HepG2 (cell line): ENCODE results near the gene CDC14B. TPM values are rescaled to one million over a fixed set of nuclear protein-coding genes. Genes with fewer than 3 reads are reported as not detected.

Experiments used
- CEBPB ChIP-seq: IDR thresholded peaks from 2 replicates; pipeline ENCODE4 v1.6.1; 2011; ENCODE audit warnings: low read depth, low read length, improper control_type of control experiment, borderline replicate concordance
- EED ChIP-seq: sonication (generic); formaldehyde crosslinking; IDR thresholded peaks from 2 replicates; pipeline ENCODE4 v1.5.0; 2020; ENCODE audit warnings: mild to moderate bottlenecking, missing genetic modification reagents
- FLYWCH1 ChIP-seq: sonication (generic); formaldehyde crosslinking; IDR thresholded peaks from 2 replicates; pipeline ENCODE4 v1.8.1; 2023; ENCODE audit warnings: mild to moderate bottlenecking, missing genetic modification reagents
- FOSL2 ChIP-seq: sonication (generic); formaldehyde crosslinking; IDR thresholded peaks from 2 replicates; pipeline ENCODE4 v1.4.0; 2020; ENCODE audit warnings: missing genetic modification reagents
- FOXO1 ChIP-seq: sonication (generic); formaldehyde crosslinking; IDR thresholded peaks from 2 replicates; pipeline ENCODE4 v1.4.0; 2020; ENCODE audit warnings: missing genetic modification reagents
- FOXP1 ChIP-seq, 2 experiments: fragments of 450-650 bp in 1 of 2; IDR thresholded peaks; 2 replicates each; pipeline ENCODE4 v1.6.1; 2017 to 2018; ENCODE audit warnings: antibody characterized with exemption in 1 of 2
- FUBP1 ChIP-seq: sonication (generic); formaldehyde crosslinking; IDR thresholded peaks from 2 replicates; pipeline ENCODE4 v1.5.1; 2020; ENCODE audit warnings: missing genetic modification reagents, mild to moderate bottlenecking, borderline replicate concordance
- GFI1 ChIP-seq: sonication (generic); formaldehyde crosslinking; IDR thresholded peaks from 2 replicates; pipeline ENCODE4 v1.5.0; 2020; ENCODE audit warnings: missing genetic modification reagents, mild to moderate bottlenecking, borderline replicate concordance
- HDAC2 ChIP-seq: sonication (generic); formaldehyde crosslinking; IDR thresholded peaks from 2 replicates; pipeline ENCODE4 v1.4.0; 2020; ENCODE audit warnings: missing genetic modification reagents
- ISL2 ChIP-seq: sonication (generic); formaldehyde crosslinking; IDR thresholded peaks from 2 replicates; pipeline ENCODE4 v1.5.0; 2020; ENCODE audit warnings: missing genetic modification reagents
- NR2F6 ChIP-seq, 2 experiments: IDR thresholded peaks; 2 replicates each; pipeline ENCODE4 v1.6.1; 2016; ENCODE audit warnings: antibody characterized with exemption in 1 of 2, mild to moderate bottlenecking in 1 of 2
- RBFOX2 ChIP-seq: fragments of 200-400 bp; formaldehyde crosslinking; IDR thresholded peaks from 2 replicates; pipeline ENCODE4 v1.6.1; 2017; ENCODE audit warnings: low read depth, mild to moderate bottlenecking, low read length
- SIX4 ChIP-seq: sonication (generic); formaldehyde crosslinking; IDR thresholded peaks from 2 replicates; pipeline ENCODE4 v1.4.0; 2020; ENCODE audit warnings: missing genetic modification reagents
- SMYD3 ChIP-seq: sonication (generic); formaldehyde crosslinking; IDR thresholded peaks from 2 replicates; pipeline ENCODE4 v1.8.1; 2023; ENCODE audit warnings: mild to moderate bottlenecking, missing genetic modification reagents
- SOX6 ChIP-seq, 2 experiments: fragments of 450-650 bp in 1 of 2; sonication (generic) in 1 of 2; formaldehyde crosslinking in 1 of 2; IDR thresholded peaks; 2 replicates each; pipeline versions ENCODE4 v1.4.0 to v1.6.1; 2017 to 2020; ENCODE audit warnings: antibody characterized with exemption in 1 of 2, mild to moderate bottlenecking in 1 of 2, missing genetic modification reagents in 1 of 2
- TBX3 ChIP-seq: fragments of 450-650 bp; IDR thresholded peaks from 2 replicates; pipeline ENCODE4 v1.6.1; 2017; ENCODE audit warnings: antibody characterized with exemption, mild to moderate bottlenecking, inconsistent platforms, borderline replicate concordance
- TEAD3 ChIP-seq: optimal IDR thresholded peaks from 2 replicates; pipeline ENCODE3; 2016; ENCODE audit warnings: borderline replicate concordance
- ZNF331 ChIP-seq: sonication (generic); formaldehyde crosslinking; IDR thresholded peaks from 2 replicates; pipeline ENCODE4 v1.4.0; 2020; ENCODE audit warnings: missing genetic modification reagents
- ZNF430 ChIP-seq: sonication (generic); formaldehyde crosslinking; IDR thresholded peaks from 2 replicates; pipeline ENCODE4 v1.9.0; 2021; ENCODE audit warnings: mild to moderate bottlenecking, missing genetic modification reagents
- ZNF598 ChIP-seq: sonication (generic); formaldehyde crosslinking; IDR thresholded peaks from 2 replicates; pipeline ENCODE4 v1.5.1; 2020; ENCODE audit warnings: mild to moderate bottlenecking, missing genetic modification reagents, borderline replicate concordance
- polyA plus RNA-seq, 8 experiments: library from polyadenylated mRNA; depleted of rRNA in 3 of 8; stranded (reverse) in 7 of 8; unstranded in 1 of 8; fragments of >200 nt; fragmentation: Illumina TruSeq in 4 of 8; extraction: Trizol in 4 of 8; gene quantifications; 2 replicates each; pipeline versions ENCODE4 v1.2.1 to v1.2.3, GENCODE V29; 2011 to 2016; ENCODE audit warnings: low read depth in 4 of 8, missing spikeins in 1 of 8, mixed read lengths in 1 of 8; ENCODE audit not compliant: insufficient read depth in 1 of 8
- total RNA-seq, 5 experiments: library from RNA; depleted of rRNA; stranded (reverse); fragments of >200 nt; fragmentation: Illumina TruSeq; extraction: Trizol; gene quantifications; 2 replicates each; pipeline ENCODE4 v1.2.3, GENCODE V29; 2016; ENCODE audit warnings: low read depth in 1 of 5
- TF ChIP-seq, protein P1 (sequence below): IDR thresholded peaks from 2 replicates; pipeline ENCODE4 v1.6.1; 2016; ENCODE audit warnings: mild to moderate bottlenecking
- TF ChIP-seq, protein P2 (sequence below): sonication (generic); formaldehyde crosslinking; IDR thresholded peaks from 2 replicates; pipeline ENCODE4 v1.4.0; 2020; ENCODE audit warnings: mild to moderate bottlenecking, missing genetic modification reagents, borderline replicate concordance

CDC14B gene
- total and polyA plus RNA-seq, 2 of the 13 experiments (the other 11 are each of a cell fraction or from before 2014, with no cell fraction given): 25.8 to 33.3 TPM

DNA sequence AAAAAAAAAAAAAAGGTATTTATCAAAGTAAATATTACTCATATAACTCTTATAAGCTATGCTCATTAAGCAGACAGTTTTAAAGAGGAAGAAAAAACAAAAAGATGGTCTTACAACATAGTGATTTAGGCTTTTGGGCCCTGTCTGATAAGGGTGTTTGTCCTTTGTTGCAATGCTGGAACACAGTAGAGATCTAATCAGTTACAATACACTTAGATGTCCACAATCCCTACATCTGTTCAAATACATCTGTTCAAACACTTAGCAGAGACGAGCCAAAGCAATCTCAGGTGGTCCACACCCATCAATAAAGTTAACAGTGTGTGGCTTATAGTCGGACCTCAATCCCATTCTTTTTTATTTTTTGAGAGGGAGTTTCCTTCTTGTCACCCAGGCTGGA, 24.5 kb upstream of the CDC14B start (continued):
- TF ChIP-seq FUBP1 (CRISPR knock-in tag): no peak
- TF ChIP-seq SMYD3: no peak
- peak; percentile 39 for TF ChIP-seq TEAD3 (CRISPR knock-in tag)
- TF ChIP-seq EED (CRISPR knock-in tag): no peak
- TF ChIP-seq NR2F6 (IDR thresholded peaks at IDR 0.05): peak; percentile 46; the same call in 1 of the 2 replicates
- 0 out of 2 replicates have a peak, but pooled peaks have one; percentile 28 for TF ChIP-seq NR2F6 (CRISPR knock-in tag; IDR thresholded peaks at IDR 0.05)
- peak; percentile 79; the same call in 1 of the 2 replicates for TF ChIP-seq TBX3
- peak; percentile 86 for TF ChIP-seq ISL2 (CRISPR knock-in tag)
- TF ChIP-seq ZNF331 (CRISPR knock-in tag): peak; percentile 40; the same call in 1 of the 2 replicates
- TF ChIP-seq GFI1 (CRISPR knock-in tag): peak; percentile 88
- peak; percentile 84 for TF ChIP-seq HDAC2 (CRISPR knock-in tag)
- TF ChIP-seq, protein P1, sequence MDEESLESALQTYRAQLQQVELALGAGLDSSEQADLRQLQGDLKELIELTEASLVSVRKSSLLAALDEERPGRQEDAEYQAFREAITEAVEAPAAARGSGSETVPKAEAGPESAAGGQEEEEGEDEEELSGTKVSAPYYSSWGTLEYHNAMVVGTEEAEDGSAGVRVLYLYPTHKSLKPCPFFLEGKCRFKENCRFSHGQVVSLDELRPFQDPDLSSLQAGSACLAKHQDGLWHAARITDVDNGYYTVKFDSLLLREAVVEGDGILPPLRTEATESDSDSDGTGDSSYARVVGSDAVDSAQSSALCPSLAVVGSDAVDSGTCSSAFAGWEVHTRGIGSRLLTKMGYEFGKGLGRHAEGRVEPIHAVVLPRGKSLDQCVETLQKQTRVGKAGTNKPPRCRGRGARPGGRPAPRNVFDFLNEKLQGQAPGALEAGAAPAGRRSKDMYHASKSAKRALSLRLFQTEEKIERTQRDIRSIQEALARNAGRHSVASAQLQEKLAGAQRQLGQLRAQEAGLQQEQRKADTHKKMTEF (CRISPR knock-in tag): peak; percentile 38; the same call in 1 of the 2 replicates
- peak; percentile 65; the same call in 1 of the 2 replicates for TF ChIP-seq CEBPB
- TF ChIP-seq ZNF430 (CRISPR knock-in tag): no peak
- 0 out of 2 replicates have a peak, but pooled peaks have one; percentile 40 for TF ChIP-seq SIX4
- no peak for TF ChIP-seq FLYWCH1
- no peak for TF ChIP-seq RBFOX2
- TF ChIP-seq ZNF598 (CRISPR knock-in tag): no peak
- TF ChIP-seq FOXP1 (IDR thresholded peaks at IDR 0.05): no peak
- peak; percentile 76; the same call in 1 of the 2 replicates for TF ChIP-seq FOXP1 (CRISPR knock-in tag; IDR thresholded peaks at IDR 0.05)
- peak; percentile 63 for TF ChIP-seq FOSL2
- no peak for TF ChIP-seq SOX6 (IDR thresholded peaks at IDR 0.05)
- peak; percentile 90 for TF ChIP-seq SOX6 (CRISPR knock-in tag; IDR thresholded peaks at IDR 0.05)
- TF ChIP-seq, protein P2, sequence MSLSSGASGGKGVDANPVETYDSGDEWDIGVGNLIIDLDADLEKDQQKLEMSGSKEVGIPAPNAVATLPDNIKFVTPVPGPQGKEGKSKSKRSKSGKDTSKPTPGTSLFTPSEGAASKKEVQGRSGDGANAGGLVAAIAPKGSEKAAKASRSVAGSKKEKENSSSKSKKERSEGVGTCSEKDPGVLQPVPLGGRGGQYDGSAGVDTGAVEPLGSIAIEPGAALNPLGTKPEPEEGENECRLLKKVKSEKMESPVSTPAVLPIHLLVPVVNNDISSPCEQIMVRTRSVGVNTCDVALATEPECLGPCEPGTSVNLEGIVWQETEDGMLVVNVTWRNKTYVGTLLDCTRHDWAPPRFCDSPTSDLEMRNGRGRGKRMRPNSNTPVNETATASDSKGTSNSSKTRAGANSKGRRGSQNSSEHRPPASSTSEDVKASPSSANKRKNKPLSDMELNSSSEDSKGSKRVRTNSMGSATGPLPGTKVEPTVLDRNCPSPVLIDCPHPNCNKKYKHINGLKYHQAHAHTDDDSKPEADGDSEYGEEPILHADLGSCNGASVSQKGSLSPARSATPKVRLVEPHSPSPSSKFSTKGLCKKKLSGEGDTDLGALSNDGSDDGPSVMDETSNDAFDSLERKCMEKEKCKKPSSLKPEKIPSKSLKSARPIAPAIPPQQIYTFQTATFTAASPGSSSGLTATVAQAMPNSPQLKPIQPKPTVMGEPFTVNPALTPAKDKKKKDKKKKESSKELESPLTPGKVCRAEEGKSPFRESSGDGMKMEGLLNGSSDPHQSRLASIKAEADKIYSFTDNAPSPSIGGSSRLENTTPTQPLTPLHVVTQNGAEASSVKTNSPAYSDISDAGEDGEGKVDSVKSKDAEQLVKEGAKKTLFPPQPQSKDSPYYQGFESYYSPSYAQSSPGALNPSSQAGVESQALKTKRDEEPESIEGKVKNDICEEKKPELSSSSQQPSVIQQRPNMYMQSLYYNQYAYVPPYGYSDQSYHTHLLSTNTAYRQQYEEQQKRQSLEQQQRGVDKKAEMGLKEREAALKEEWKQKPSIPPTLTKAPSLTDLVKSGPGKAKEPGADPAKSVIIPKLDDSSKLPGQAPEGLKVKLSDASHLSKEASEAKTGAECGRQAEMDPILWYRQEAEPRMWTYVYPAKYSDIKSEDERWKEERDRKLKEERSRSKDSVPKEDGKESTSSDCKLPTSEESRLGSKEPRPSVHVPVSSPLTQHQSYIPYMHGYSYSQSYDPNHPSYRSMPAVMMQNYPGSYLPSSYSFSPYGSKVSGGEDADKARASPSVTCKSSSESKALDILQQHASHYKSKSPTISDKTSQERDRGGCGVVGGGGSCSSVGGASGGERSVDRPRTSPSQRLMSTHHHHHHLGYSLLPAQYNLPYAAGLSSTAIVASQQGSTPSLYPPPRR: peak; percentile 83
- peak; percentile 17; the same call in 1 of the 2 replicates for TF ChIP-seq FOXO1 (CRISPR knock-in tag)
